GM12865 (cell line): ENCODE measurements around the gene PCK2.
A peak's percentile ranks its signal among the peaks of the same experiment; 100 is the strongest.

Experiments used
- DNase-seq: peaks from one replicate; pipeline ENCODE4 v3.0.0; 2010; ENCODE audit warnings: low read depth
- H3K4me3 ChIP-seq: 2 replicates; pipeline ENCODE4 v1.5.1; 2011; ENCODE audit warnings: mild to moderate bottlenecking, low read depth, low read length, control low read depth
- TF ChIP-seq, protein P1 (sequence below): IDR thresholded peaks from 2 replicates; pipeline ENCODE4 v1.5.1; 2011; ENCODE audit warnings: low read length, control low read depth, low read depth, inconsistent platforms; ENCODE audit not compliant: insufficient read depth; ENCODE audit errors: missing control alignments

Gene PCK2

DNA sequence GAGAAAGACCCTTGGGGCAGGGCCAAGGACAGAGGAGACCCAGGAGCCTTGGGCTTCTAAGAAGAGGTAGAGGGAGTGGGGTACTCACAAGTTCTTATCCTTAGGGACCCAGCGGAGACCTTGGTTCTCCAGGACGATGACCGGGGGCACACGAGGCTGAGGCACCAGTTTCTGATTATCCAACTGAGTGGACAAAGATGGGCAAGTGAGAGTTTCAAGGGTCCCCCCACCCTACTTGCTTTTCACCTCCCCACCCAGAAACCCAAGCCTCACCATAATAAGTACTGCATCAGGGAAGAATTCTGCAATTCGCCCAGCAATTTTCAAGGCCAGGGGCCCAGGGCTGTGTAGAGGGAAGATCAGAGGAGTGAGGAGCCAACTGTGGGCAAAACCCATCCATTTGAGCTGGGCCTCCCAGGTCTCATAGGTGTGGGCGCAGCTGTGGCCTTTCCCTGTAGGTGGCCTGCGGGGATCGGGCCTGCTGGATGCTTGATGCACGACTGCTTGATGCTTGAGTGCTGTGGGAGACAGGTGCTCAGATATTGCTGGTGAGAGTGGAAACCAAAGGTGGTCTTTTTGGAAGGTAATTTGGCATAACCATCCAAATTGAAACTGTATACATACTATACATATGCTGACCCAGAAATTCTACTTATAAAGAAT, 45.3 kb downstream of the PCK2 start:
- peak; percentile 54 for DNase-seq
- H3K4me3 ChIP-seq = peak overlapping the region; percentile 80
- TF ChIP-seq, protein P1, sequence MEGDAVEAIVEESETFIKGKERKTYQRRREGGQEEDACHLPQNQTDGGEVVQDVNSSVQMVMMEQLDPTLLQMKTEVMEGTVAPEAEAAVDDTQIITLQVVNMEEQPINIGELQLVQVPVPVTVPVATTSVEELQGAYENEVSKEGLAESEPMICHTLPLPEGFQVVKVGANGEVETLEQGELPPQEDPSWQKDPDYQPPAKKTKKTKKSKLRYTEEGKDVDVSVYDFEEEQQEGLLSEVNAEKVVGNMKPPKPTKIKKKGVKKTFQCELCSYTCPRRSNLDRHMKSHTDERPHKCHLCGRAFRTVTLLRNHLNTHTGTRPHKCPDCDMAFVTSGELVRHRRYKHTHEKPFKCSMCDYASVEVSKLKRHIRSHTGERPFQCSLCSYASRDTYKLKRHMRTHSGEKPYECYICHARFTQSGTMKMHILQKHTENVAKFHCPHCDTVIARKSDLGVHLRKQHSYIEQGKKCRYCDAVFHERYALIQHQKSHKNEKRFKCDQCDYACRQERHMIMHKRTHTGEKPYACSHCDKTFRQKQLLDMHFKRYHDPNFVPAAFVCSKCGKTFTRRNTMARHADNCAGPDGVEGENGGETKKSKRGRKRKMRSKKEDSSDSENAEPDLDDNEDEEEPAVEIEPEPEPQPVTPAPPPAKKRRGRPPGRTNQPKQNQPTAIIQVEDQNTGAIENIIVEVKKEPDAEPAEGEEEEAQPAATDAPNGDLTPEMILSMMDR = no peak

DNA sequence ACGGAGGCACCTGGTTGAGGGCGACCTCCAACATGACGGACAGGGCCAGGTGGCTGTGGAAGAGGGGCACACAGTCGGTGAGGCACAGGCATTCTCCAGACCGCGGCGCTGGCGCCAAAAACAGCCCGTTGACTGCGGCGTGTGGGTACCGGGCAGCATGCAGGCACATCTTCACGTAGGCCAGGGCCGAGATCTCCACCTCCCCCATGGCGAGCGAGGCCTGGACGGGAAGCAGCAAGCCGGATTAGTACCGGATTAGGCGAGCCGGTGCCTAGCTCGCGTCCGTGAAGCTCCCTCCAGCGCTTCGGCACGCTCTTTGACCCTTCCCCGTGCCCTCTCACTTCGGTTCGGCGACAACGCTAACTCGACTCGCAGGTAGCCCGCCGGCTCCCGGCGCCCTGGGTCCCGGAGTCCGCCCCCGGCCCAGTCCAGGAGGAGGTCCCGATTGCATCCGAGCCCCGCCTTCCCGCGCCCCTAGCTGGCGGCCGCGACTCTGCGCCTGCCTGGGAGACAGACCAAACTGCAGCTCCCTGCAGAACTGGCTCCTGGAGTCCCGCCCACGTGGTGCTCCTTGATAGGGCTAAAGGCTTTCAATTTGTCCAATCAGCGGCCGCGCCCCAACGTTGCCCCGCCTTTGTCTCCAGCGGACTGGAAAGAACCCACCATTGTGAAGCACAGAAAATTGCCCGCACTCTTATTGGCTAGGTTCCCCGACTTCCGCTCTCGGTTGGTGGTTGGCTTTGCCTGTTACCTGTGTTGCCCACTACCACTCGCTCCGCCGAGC, 47.2 kb downstream of the PCK2 start, which contains the start of gene EMC9:
TSS of gene EMC9 (minus strand) at position 495 of the 784 bp plus-strand sequence. CDS start at position 208, 287 bp downstream.
- peak; percentile 100 for DNase-seq
- TF ChIP-seq, protein P1 = peak; percentile 39

GRCh38 chr14:24143511-24143910, 49.4 kb downstream of the PCK2 start:
- TF ChIP-seq, protein P1 = no peak

More for the DNA sequence above, 47.2 kb downstream of the PCK2 start, which contains the start of gene EMC9:
- peak within 1 kb of the TSS; percentile 80 for H3K4me3 ChIP-seq

DNA sequence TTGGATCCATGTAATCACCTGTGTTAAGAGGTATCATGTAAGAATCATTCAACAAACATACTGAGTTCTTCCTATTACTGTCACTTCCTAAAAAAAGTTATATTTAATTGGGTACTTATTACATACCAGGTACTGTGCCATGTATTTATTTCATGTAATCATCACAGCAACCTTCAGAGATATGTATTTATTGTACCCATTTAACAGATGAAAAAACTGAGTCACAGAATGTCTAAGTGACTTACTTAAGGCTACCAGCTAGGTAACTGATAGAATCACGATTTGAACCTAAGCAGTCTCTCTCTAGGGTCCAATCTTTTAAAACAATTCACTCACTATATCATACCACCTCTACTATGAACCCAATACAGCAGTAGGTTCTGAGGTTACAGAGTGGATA, 50.3 kb downstream of the PCK2 start:
- TF ChIP-seq, protein P1 = no peak
- no peak overlapping the region; the same call in 1 of the 2 replicates for H3K4me3 ChIP-seq
- no peak for DNase-seq

More at GRCh38 chr14:24143511-24143910, 49.4 kb downstream of the PCK2 start:
- no peak for DNase-seq
- H3K4me3 ChIP-seq = no peak overlapping the region

GRCh38 chr14:24145219-24145618, 51.1 kb downstream of the PCK2 start:
- peak overlapping the region; percentile 96 for H3K4me3 ChIP-seq

GRCh38 chr14:24145690-24146452, 51.8 kb downstream of the PCK2 start:
- TF ChIP-seq, protein P1 = no peak
- DNase-seq = no peak
- H3K4me3 ChIP-seq = peak overlapping the region; percentile 96

More at GRCh38 chr14:24145219-24145618, 51.1 kb downstream of the PCK2 start:
- DNase-seq = no peak
- TF ChIP-seq, protein P1 = no peak
